ENCODE results near the gene TSPAN19. TPM values are rescaled to one million over a fixed set of nuclear protein-coding genes. Genes with fewer than 3 reads are reported as not detected.

Gene TSPAN19
- total and polyA plus RNA-seq, 2 of the 8 experiments (the other 6 are each of a cell fraction or from before 2014, with no cell fraction given), result 0.09 TPM; not detected in 1

DNA sequence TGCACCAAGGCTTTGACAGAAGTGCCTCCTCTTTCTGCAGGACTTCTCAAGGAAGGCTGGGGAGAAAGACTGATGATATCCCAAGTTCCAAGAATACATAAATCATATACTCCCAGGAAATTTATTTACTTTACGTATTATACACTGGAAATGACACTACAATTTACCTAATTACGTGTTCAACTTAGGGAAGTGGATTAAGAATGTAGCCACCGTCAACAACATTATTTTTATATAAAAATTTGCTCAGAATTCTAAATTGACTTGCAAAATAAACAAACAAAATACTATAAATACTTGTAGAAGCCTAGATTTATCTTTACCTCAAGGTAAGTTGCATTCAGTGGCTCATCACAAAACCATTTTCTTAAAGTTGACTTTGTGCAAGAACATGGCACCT, 18.9 kb downstream of the TSPAN19 start (continued):
- TF ChIP-seq, protein P1, sequence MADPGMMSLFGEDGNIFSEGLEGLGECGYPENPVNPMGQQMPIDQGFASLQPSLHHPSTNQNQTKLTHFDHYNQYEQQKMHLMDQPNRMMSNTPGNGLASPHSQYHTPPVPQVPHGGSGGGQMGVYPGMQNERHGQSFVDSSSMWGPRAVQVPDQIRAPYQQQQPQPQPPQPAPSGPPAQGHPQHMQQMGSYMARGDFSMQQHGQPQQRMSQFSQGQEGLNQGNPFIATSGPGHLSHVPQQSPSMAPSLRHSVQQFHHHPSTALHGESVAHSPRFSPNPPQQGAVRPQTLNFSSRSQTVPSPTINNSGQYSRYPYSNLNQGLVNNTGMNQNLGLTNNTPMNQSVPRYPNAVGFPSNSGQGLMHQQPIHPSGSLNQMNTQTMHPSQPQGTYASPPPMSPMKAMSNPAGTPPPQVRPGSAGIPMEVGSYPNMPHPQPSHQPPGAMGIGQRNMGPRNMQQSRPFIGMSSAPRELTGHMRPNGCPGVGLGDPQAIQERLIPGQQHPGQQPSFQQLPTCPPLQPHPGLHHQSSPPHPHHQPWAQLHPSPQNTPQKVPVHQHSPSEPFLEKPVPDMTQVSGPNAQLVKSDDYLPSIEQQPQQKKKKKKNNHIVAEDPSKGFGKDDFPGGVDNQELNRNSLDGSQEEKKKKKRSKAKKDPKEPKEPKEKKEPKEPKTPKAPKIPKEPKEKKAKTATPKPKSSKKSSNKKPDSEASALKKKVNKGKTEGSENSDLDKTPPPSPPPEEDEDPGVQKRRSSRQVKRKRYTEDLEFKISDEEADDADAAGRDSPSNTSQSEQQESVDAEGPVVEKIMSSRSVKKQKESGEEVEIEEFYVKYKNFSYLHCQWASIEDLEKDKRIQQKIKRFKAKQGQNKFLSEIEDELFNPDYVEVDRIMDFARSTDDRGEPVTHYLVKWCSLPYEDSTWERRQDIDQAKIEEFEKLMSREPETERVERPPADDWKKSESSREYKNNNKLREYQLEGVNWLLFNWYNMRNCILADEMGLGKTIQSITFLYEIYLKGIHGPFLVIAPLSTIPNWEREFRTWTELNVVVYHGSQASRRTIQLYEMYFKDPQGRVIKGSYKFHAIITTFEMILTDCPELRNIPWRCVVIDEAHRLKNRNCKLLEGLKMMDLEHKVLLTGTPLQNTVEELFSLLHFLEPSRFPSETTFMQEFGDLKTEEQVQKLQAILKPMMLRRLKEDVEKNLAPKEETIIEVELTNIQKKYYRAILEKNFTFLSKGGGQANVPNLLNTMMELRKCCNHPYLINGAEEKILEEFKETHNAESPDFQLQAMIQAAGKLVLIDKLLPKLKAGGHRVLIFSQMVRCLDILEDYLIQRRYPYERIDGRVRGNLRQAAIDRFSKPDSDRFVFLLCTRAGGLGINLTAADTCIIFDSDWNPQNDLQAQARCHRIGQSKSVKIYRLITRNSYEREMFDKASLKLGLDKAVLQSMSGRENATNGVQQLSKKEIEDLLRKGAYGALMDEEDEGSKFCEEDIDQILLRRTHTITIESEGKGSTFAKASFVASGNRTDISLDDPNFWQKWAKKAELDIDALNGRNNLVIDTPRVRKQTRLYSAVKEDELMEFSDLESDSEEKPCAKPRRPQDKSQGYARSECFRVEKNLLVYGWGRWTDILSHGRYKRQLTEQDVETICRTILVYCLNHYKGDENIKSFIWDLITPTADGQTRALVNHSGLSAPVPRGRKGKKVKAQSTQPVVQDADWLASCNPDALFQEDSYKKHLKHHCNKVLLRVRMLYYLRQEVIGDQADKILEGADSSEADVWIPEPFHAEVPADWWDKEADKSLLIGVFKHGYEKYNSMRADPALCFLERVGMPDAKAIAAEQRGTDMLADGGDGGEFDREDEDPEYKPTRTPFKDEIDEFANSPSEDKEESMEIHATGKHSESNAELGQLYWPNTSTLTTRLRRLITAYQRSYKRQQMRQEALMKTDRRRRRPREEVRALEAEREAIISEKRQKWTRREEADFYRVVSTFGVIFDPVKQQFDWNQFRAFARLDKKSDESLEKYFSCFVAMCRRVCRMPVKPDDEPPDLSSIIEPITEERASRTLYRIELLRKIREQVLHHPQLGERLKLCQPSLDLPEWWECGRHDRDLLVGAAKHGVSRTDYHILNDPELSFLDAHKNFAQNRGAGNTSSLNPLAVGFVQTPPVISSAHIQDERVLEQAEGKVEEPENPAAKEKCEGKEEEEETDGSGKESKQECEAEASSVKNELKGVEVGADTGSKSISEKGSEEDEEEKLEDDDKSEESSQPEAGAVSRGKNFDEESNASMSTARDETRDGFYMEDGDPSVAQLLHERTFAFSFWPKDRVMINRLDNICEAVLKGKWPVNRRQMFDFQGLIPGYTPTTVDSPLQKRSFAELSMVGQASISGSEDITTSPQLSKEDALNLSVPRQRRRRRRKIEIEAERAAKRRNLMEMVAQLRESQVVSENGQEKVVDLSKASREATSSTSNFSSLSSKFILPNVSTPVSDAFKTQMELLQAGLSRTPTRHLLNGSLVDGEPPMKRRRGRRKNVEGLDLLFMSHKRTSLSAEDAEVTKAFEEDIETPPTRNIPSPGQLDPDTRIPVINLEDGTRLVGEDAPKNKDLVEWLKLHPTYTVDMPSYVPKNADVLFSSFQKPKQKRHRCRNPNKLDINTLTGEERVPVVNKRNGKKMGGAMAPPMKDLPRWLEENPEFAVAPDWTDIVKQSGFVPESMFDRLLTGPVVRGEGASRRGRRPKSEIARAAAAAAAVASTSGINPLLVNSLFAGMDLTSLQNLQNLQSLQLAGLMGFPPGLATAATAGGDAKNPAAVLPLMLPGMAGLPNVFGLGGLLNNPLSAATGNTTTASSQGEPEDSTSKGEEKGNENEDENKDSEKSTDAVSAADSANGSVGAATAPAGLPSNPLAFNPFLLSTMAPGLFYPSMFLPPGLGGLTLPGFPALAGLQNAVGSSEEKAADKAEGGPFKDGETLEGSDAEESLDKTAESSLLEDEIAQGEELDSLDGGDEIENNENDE (IDR thresholded peaks at IDR 0.05; ENCODE audit: insufficient replicate concordance, low read length), result no peak
- TF ChIP-seq BACH1 (IDR thresholded peaks at IDR 0.05; ENCODE audit: low read length), result no peak
- no peak for TF ChIP-seq TBP (IDR thresholded peaks at IDR 0.05; ENCODE audit: low read depth, low read length)
- TF ChIP-seq TAF7 (optimal IDR thresholded peaks at IDR 0.05; ENCODE audit: borderline replicate concordance, low read depth, low read length), result no peak
- no peak for TF ChIP-seq CBX5 (IDR thresholded peaks at IDR 0.05; ENCODE audit: low read depth, low read length)
- TF ChIP-seq MAX (IDR thresholded peaks at IDR 0.05), result no peak

Data from H1 (cell line).